HG02678 (cell line): ENCODE data around the gene POLR3F.
A peak's percentile ranks its signal among the peaks of the same experiment; 100 is the strongest.
"Not testable (repeated sequence)": the region's sequence is repeated elsewhere in the genome, so short reads cannot be mapped to it uniquely, and the experiment has no call there.

ENCODE experiments used
- ATAC-seq: cut with Tn5 transposase; IDR thresholded peaks from one replicate; pipeline ENCODE4 v1.9.1; 2021; ENCODE audit warnings: mild to moderate bottlenecking, moderate library complexity; ENCODE audit not compliant: unreplicated experiment

The POLR3F gene

DNA sequence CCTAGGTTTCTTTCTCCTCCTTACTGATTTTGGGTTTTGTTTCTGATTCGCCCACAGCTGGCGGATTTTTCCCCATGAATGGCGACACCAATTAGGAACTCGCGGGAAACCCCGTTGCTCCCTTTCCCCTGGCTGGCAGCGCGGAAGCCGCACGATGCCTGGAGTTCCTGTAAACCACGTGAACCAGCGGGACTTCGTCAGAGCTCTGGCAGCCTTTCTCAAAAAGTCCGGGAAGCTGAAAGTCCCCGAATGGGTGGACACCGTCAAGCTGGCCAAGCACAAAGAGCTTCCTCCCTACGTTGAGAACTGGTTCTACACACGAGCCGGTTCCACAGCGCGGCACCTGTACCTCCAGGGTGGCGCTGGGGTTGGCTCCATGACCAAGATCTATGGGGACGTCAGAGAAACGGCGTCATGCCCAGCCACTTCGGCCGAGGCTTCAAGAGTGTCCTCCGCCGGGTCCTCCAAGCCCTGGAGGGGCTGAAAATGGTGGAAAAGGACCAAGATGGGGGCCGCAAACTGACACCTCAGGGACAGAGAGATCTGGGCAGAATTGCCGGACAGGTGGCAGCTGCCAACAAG is 37.4 kb downstream of the POLR3F start:
- no peak for ATAC-seq

- no peak for ATAC-seq
Measured at GRCh38 chr20:18506744-18507143, 39.6 kb downstream of the POLR3F start.

DNA sequence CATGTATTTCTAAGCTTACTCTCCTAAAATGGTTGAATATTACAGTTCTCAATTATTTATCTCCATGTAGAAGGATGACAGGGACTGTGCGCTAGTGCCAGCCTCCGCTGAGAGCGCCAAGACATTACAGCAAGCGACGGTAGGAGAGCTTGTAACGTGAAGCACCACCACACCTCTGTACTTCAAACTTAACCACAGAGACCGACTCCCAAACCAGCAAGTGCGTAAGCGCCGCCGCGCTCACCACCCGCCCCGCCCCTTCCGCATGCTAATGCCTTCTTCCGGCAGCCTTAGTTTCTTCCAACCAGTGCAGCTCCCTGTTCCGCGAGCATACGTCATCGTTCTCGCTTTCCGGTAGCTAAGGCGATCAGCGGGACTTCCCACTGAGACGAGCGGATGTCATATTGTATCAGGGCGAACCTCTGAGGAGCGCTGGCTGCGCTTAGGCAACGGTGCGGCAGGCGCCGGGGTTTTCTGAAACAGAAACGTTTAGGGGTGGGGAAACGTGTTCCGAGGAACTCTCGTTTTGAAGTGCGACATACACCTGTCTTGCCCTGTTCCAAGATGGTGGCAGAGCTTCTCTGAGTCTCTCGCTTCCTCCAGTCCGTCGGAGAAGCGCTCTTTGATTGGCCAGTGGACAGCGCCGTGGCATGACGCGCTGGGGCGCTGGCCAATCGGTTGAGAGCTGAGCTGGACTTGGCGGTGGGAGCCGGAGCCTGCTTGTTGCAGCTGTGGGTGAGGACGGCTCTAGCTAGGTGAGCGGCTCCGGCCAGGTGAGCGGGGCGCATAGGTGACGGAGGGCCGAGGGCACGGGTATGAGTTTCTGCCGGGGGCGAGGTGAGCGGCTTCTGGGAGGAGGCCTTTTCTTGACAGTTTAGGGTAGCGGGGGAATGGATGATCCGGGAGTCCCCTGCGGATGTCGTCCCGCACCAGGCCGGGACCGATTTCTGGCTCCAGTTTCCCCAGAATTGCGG is 40.3 kb downstream of the POLR3F start, which contains the start of gene SEC23B:
Gene SEC23B, plus strand, starts transcription at position 723 of the 974 bp plus-strand sequence. CDS start 2,896 bp downstream, outside the sequence.
- ATAC-seq: peak; percentile 93

- no peak for ATAC-seq
Measured at GRCh38 chr20:18511571-18511970, 44.4 kb downstream of the POLR3F start.

- ATAC-seq: no peak
Measured at GRCh38 chr20:18513208-18513607, 46.0 kb downstream of the POLR3F start.

DNA sequence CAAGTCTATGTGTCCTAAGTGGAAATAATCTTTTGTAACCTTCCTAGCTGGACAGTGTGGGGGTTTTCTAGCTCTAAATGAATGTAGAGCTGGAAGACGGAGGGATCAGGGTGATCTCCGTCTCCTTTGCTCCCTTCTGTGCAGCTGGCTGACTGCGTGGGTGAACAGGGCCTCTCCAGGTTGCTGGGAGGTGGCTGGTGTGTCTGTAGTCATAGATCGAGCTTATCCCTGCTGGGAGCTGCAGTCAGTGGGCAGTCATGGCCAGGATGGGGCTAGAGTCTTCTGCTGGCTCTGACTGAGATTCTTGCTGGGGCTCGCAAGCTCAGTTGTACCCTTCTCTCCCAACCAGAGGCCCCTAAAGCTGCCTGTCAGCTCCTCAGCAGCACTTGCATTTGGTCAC is 46.9 kb downstream of the POLR3F start:
- ATAC-seq: no peak

- ATAC-seq: no peak
Measured at GRCh38 chr20:18515973-18516372, 48.8 kb downstream of the POLR3F start.

DNA sequence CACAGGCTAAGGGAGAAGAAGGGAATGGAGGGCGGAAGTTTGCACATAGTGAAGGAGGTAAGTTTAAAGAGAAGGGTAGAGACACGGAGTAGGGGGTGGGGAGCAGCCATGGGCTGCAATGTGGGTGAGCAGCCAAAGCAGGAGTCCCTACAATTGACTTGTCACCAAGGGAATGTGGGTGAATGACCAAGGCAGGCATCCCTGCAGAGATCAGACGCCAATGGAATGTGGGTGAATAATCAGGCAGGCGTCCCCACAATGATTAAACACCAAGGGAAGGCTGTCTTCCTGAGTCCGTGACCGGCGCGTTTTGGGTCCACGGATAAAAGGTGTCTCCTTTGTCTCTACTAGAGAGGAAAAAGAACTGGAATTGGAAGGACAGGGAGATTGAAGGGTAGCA is 54.9 kb downstream of the POLR3F start:
- not testable (repeated sequence) for ATAC-seq

DNA sequence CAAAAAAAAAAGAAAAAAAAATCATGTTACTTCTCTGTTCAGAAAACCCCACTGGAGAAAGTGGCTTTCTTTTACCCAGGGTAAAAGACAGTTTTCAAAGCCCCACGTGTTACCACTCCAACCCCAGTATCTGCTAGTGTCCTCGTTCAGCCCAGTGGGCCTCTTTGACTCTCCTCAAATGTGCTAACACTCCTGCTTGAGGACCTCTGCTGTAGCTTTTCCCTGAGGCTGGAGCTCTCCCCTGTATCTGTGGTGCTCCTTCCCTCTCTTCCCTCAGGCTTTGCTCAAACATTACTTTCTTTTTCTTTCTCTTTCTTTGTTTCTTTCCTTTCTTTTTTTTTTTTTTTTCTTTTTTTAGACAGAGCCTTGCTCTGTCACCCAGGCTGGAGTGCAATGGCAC is 55.9 kb downstream of the POLR3F start:
- no peak for ATAC-seq

DNA sequence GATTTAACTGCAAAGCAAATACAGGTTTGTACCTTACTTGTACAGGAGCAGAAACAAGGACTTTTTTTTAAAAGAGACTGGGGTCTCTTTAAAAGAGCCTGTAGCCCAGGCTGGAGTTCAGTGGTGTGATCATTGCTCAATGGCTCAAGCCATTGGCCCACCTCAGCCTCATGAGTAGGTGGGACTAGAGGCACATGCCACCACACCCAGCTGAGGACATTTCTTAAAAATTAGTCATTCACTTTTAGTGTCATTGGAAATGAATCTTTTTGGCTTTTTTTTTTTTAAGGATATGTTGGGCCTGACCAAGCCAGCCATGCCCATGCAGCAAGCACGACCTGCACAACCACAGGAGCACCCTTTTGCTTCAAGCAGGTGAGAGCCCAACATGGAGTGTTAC is 57.5 kb downstream of the POLR3F start:
- ATAC-seq: no peak

GRCh38 chr20:18526761-18527160 is 59.6 kb downstream of the POLR3F start:
- not testable (repeated sequence) for ATAC-seq

DNA sequence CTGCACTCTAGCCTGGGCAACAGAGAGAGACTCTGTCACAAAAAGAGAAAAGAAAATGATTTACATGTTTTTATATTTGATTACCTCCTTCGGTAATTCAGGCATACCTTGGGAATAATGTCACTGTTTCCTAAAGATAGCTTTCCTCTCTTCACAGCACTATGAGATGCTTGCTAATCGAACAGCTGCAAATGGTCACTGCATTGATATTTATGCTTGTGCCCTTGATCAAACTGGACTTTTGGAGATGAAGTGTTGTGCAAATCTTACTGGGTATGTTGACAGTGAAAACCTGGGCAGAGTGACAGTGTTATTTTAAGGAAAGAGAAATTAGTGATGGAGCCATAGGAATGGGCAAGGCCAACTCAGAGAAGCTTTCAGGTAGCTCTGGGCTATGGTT is 60.1 kb downstream of the POLR3F start:
- ATAC-seq: no peak

GRCh38 chr20:18527836-18528235 is 60.6 kb downstream of the POLR3F start:
- no peak for ATAC-seq

DNA sequence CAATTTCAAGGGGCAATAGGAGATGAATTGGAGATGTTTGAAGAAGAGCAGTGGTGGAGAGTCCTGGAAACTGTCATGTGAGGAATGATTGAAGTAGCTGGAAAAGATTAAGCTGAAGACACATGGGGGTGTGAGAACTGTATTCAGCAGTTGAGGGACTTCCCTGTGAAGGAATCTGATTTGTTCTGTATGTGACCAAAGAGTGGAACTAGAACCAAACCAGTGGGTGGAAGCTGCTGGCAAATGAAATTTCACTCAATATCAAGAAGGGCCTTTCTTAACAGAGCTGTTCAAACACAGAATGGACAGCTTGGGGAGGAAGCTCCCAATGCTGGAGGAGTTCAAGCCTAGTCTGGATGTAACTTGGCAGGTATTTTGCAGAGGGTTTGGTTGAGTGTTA is 61.9 kb downstream of the POLR3F start:
- no peak for ATAC-seq

DNA sequence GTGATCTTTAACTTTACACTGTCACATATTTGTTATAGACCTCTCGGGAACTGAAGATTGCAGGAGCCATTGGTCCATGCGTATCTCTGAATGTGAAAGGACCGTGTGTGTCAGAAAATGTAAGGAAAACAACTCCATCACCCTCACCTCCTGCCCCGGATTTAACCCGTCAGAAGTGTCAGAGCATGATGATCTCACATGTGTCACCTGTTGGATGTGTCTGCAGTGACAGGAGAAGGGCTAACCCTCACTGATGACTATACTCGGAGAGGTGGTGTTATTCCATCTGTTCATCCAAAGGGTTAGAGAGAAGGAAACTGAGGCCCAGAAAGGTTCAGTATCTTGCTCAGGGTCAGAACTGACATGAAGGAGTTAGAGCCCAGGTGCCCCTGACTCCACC is 65.4 kb downstream of the POLR3F start:
- ATAC-seq: no peak

GRCh38 chr20:18533491-18533890 is 66.3 kb downstream of the POLR3F start:
- no peak for ATAC-seq

GRCh38 chr20:18533978-18534644 is 66.9 kb downstream of the POLR3F start:
- ATAC-seq: no peak
